ENCODE measurements around the gene GNB3. TPM values are rescaled to one million over a fixed set of nuclear protein-coding genes. Genes with fewer than 3 reads are reported as not detected.
A peak's percentile ranks its signal among the peaks of the same experiment; 100 is the strongest.

The GNB3 gene
- total and polyA plus RNA-seq, 2 of the 4 experiments (the other 2 are of a cell fraction), result 0.72 to 20.5 TPM

- BruUV-seq (replicated peaks), result no TSS peak
- POLR2A ChIA-PET (ENCODE audit: unreplicated experiment), result no interaction called here
Observed at GRCh38 chr12:6825398-6826124, 15.2 kb upstream of the GNB3 start.

More at GRCh38 chr12:6825398-6826124, 15.2 kb upstream of the GNB3 start:
- H2AFZ ChIP-seq (replicated peaks; ENCODE audit: low read length, poor library complexity), result peak overlapping the region; percentile 89
- peak overlapping the region; percentile 73 for H3K4me2 ChIP-seq (ENCODE audit: low read depth, low read length)
- H3K23ac ChIP-seq (ENCODE audit: low read depth, low read length), result peak overlapping the region; percentile 19
- no peak overlapping the region for H2BK15ac ChIP-seq (ENCODE audit: low read depth, low read length)
- peaks cover 9% of the 10 kb centered on the region; the same call in 1 of the 2 replicates for H4K20me1 ChIP-seq (ENCODE audit: insufficient read depth, low read length)
- dilution Hi-C loops (cut with HindIII; ENCODE audit: low sequenced_read_pairs, unreplicated experiment) (no loop called here), in situ Hi-C loops (cut with MboI; ENCODE audit: low sequenced_read_pairs) (loop anchor here (5.0 to 10.0 kb wide), 2 partner anchors 73 to 211 kb away; partner anchors contain the start of gene MLF2), intact Hi-C loops (cut with micrococcal nuclease) (loop anchor here (1.0 to 5.0 kb wide), 6 partner anchors 47 to 209 kb away; partner anchors contain the start of genes MLF2 and ZNF384)
- H2AK5ac ChIP-seq (ENCODE audit: low read depth, low read length), result peak overlapping the region; percentile 69
- CTCF ChIA-PET, result interaction anchor here (1.0 kb wide), 1 partner anchor 59 kb away, joined by 4 read pairs; the partner anchor contains the start of gene PTMS
- no peaks in the 10 kb centered on the region for H3K9me3 ChIP-seq (ENCODE audit: control insufficient read depth, insufficient read depth, low read length)
- H3K27ac ChIP-seq (ENCODE audit: insufficient read depth, low read length), result no peak overlapping the region
- H2BK20ac ChIP-seq (ENCODE audit: low read depth, low read length), result no peak overlapping the region
- H3K9me1 ChIP-seq (ENCODE audit: insufficient read depth, low read length), result peaks cover 6% of the 10 kb centered on the region
- ATAC-seq (ENCODE audit: low read depth), result peak; percentile 47
- H3K27me3 ChIP-seq (ENCODE audit: control insufficient read depth, insufficient read depth, low read length), result peaks cover 2% of the 10 kb centered on the region; the same call in 1 of the 2 replicates
- H3K18ac ChIP-seq (ENCODE audit: low read depth, low read length), result no peak overlapping the region
- peak overlapping the region in 1 of 2 experiments; percentile 78; a peak in 1 of 4 replicates for H4K8ac ChIP-seq (ENCODE audit: low read depth in 2 of 2, low read length in 2 of 2)
- 18% methylated on average over 2 of the region's 19 CpGs; no CpG with 5 or more reads in 1 of the 2 experiments for WGBS, 2 experiments (ENCODE audit: extremely low coverage in 2 of 2, insufficient read length in 1 of 2)
- no peak overlapping the region for H2BK5ac ChIP-seq (ENCODE audit: low read depth, low read length, poor library complexity, severe bottlenecking)
- peak; percentile 84 for DNase-seq
- no peak overlapping the region for H3K56ac ChIP-seq (ENCODE audit: extremely low read depth, insufficient read depth, low read length)
- H3K4me3 ChIP-seq (ENCODE audit: insufficient read depth, low read depth, low read length), result peak overlapping the region; percentile 18; the same call in 1 of the 2 replicates
- TF ChIP-seq MXI1 (IDR thresholded peaks at IDR 0.05; ENCODE audit: borderline replicate concordance, low read depth, low read length) (peak; percentile 24; the same call in 1 of the 2 replicates), SMC3 (IDR thresholded peaks at IDR 0.05; ENCODE audit: low read depth, low read length) (peak; percentile 81), CHD1 (IDR thresholded peaks at IDR 0.05; ENCODE audit: low read depth, low read length) (no peak), MAZ (IDR thresholded peaks at IDR 0.05; ENCODE audit: borderline replicate concordance, low read depth, low read length) (peak; percentile 51), FOS (IDR thresholded peaks at IDR 0.05; ENCODE audit: low read depth, low read length) (no peak), CTCF (conservative IDR thresholded peaks at IDR 0.05; ENCODE audit: low read depth, low read length) (peak; percentile 97), RAD21 (IDR thresholded peaks at IDR 0.05; ENCODE audit: low read length) (peak; percentile 96), MAFK (IDR thresholded peaks at IDR 0.05; ENCODE audit: low read depth, low read length) (no peak), RCOR1 (IDR thresholded peaks at IDR 0.05; ENCODE audit: insufficient replicate concordance, low read length) (peak; percentile 30)
- no peak overlapping the region; the same call in 1 of the 2 replicates for H4K5ac ChIP-seq (ENCODE audit: low read depth, low read length)
- H3K14ac ChIP-seq (replicated peaks; ENCODE audit: low read depth, low read length), result peak overlapping the region; percentile 67
- 0 out of 2 replicates have a peak overlapping the region, but pooled peaks have one; percentile 4 for H2BK120ac ChIP-seq (ENCODE audit: low read depth, low read length)
- peaks cover 25% of the 10 kb centered on the region for H3K4me1 ChIP-seq (ENCODE audit: control insufficient read depth, insufficient read depth, low read length)
- H3K79me1 ChIP-seq (ENCODE audit: low read depth in 1 of 2, low read length in 2 of 2), result peaks cover 11 to 52% of the 10 kb centered on the region in 2 experiments; a peak in 3 of 4 replicates
- peak overlapping the region; percentile 38; the same call in 1 of the 2 replicates for H4K91ac ChIP-seq (ENCODE audit: insufficient read depth, low read depth, low read length)
- peak overlapping the region; percentile 68 for H3K4ac ChIP-seq (ENCODE audit: low read depth, low read length)
- H3K36me3 ChIP-seq (ENCODE audit: control insufficient read depth, insufficient read depth, low read length), result peaks cover 3% of the 10 kb centered on the region
- no peak overlapping the region for H3K9ac ChIP-seq (ENCODE audit: low read depth, low read length)
- peak overlapping the region; percentile 94 for H2AK9ac ChIP-seq (replicated peaks; ENCODE audit: low read depth, low read length, poor library complexity)
